Stimulated activated effector memory CD8-positive, alpha-beta T cell treated with anti-CD3 and anti-CD28 coated beads, Interleukin-12 subunit alpha, Interleukin-12 subunit beta, amount 100 ng/mL, for 72 hours (primary cell): Measurements from ENCODE around the gene CNPY4.

Experiments
- ATAC-seq: fragments of 150-1000 bp; cut with Tn5 transposase; 2 replicates; pipeline ENCODE4 v1.10.0; 2021
- DNase-seq, 2 donors: peaks; one replicate each; pipeline ENCODE4 v3.0.0; 2021 to 2022; ENCODE audit warnings: low spot score in 2 of 2
- H3K27ac Mint-ChIP-seq: one replicate; pipeline ENCODE4 v1.8.0; 2022; ENCODE audit warnings: mild to moderate bottlenecking, mixed read lengths
- H3K36me3 Mint-ChIP-seq: one replicate; pipeline ENCODE4 v1.8.0; 2022; ENCODE audit warnings: mild to moderate bottlenecking, mixed read lengths
- H3K4me1 Mint-ChIP-seq: one replicate; pipeline ENCODE4 v1.8.0; 2022; ENCODE audit warnings: mixed read lengths
- H3K4me3 Mint-ChIP-seq: one replicate; pipeline ENCODE4 v1.8.0; 2022; ENCODE audit warnings: mild to moderate bottlenecking, mixed read lengths
- H3K9me3 Mint-ChIP-seq: one replicate; pipeline ENCODE4 v1.8.0; 2022; ENCODE audit warnings: mixed read lengths

CNPY4 gene

GRCh38 chr7:100101016-100101862 lies 18.2 kb upstream of the CNPY4 start, which contains the start of the genes AP4M1 and MCM7:
Gene AP4M1, plus strand, starts transcription at chr7:100101643. Its CDS starts 72 bp downstream, at chr7:100101715.
Gene MCM7, minus strand, starts transcription at chr7:100101397. Its CDS starts 103 bp downstream, at chr7:100101294.
- Mint-ChIP-seq H3K4me3 (peak within 1 kb of the TSS; percentile 90), H3K36me3 (peaks cover 77% of the 10 kb centered on the region), H3K4me1 (peaks cover 46% of the 10 kb centered on the region), H3K9me3 (no peaks in the 10 kb centered on the region), H3K27ac (peak within 1 kb of the TSS; percentile 98)
- DNase-seq, result peak; percentile 92 to 99
- peak; percentile 93 for ATAC-seq

- Mint-ChIP-seq H3K4me1 (peaks cover 35% of the 10 kb centered on the region), H3K4me3 (peak overlapping the region; percentile 90), H3K27ac (peak overlapping the region; percentile 98), H3K9me3 (no peaks in the 10 kb centered on the region), H3K36me3 (peaks cover 74% of the 10 kb centered on the region)
- no peak for DNase-seq
- no peak for ATAC-seq
Measured at GRCh38 chr7:100102950-100103840, 16.2 kb upstream of the CNPY4 start.

- H3K36me3 Mint-ChIP-seq, result peaks cover 74% of the 10 kb centered on the region
- no peaks in the 10 kb centered on the region for H3K9me3 Mint-ChIP-seq
- no peak for ATAC-seq
- DNase-seq, result no peak
- no peak overlapping the region for H3K27ac Mint-ChIP-seq
- peaks cover 15% of the 10 kb centered on the region for H3K4me1 Mint-ChIP-seq
- H3K4me3 Mint-ChIP-seq, result no peak overlapping the region
Measured at GRCh38 chr7:100105534-100105933, 13.9 kb upstream of the CNPY4 start.

DNA sequence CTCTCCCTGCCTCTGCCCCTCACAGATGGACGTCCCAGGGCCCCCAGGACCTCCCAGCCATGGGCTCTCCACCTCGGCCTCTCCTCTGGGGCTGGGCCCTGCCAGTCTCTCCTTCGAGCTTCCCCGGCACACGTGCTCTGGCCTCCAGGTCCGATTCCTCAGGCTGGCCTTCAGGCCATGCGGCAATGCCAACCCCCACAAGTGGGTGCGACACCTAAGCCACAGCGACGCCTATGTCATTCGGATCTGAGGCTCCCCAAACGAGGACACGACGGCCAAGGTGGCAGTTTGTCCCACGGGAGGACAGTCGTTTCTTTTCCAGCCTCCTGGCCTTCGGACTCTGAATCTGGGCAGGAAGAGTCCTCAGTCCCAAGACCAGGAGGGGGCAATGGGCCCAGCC lies 12.8 kb upstream of the CNPY4 start:
- ATAC-seq (no peak), DNase-seq (no peak)
- peak overlapping the region; percentile 14 for H3K27ac Mint-ChIP-seq
- H3K4me1 Mint-ChIP-seq, result peaks cover 15% of the 10 kb centered on the region
- H3K36me3 Mint-ChIP-seq, result peaks cover 74% of the 10 kb centered on the region
- no peaks in the 10 kb centered on the region for H3K9me3 Mint-ChIP-seq
- no peak overlapping the region for H3K4me3 Mint-ChIP-seq

GRCh38 chr7:100107125-100107737 lies 12.2 kb upstream of the CNPY4 start:
- Mint-ChIP-seq H3K9me3 (no peaks in the 10 kb centered on the region), H3K27ac (peak overlapping the region; percentile 14), H3K36me3 (peaks cover 77% of the 10 kb centered on the region), H3K4me3 (no peak overlapping the region), H3K4me1 (peaks cover 14% of the 10 kb centered on the region)
- DNase-seq, result no peak
- ATAC-seq, result peak; percentile 12

GRCh38 chr7:100107890-100108289 lies 11.5 kb upstream of the CNPY4 start:
- Mint-ChIP-seq H3K27ac (no peak overlapping the region), H3K9me3 (no peaks in the 10 kb centered on the region), H3K4me1 (peaks cover 8% of the 10 kb centered on the region), H3K4me3 (no peak overlapping the region), H3K36me3 (peaks cover 77% of the 10 kb centered on the region)
- ATAC-seq, result no peak
- DNase-seq, result no peak

DNA sequence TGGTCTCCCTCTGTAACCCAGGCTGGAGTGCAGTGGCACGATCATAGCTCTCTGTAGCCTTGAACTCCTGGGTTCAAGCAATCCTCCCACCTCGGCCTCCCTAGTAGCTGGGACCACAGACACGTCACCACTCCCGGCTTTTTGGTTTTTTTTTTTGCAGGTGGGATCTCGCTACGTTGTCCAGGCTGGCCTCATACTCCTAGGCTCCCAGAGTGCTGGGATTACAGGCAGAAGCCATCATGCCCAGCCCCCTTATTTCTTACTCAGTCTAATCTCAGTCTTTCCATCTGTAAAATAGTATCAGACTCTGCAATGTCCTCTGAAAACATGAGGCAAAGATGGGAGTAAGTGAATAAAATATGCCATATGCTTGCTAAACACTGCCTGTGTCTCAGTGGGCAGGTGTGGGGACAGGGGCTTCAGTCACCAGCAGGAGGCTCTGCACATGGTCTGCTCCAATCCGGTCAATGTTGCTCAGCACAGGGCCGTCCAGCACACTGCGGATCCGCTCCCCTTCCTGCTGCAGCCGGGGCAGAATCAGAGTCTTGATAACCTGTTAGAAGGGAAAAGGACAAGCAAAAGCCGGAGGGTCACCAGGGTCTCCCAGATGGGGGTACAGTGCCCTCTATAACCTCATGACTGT lies 9.8 kb upstream of the CNPY4 start:
- peaks cover 79% of the 10 kb centered on the region for H3K36me3 Mint-ChIP-seq
- no peak overlapping the region for H3K27ac Mint-ChIP-seq
- ATAC-seq, result no peak

GRCh38 chr7:100111156-100111555 lies 8.3 kb upstream of the CNPY4 start:
- no peaks in the 10 kb centered on the region for H3K9me3 Mint-ChIP-seq
- no peaks in the 10 kb centered on the region for H3K4me1 Mint-ChIP-seq
- no peak overlapping the region for H3K27ac Mint-ChIP-seq
- no peak overlapping the region for H3K4me3 Mint-ChIP-seq
- no peak for DNase-seq
- no peak for ATAC-seq
- H3K36me3 Mint-ChIP-seq, result peaks cover 76% of the 10 kb centered on the region

More for the DNA sequence above, 9.8 kb upstream of the CNPY4 start:
- Mint-ChIP-seq H3K4me1 (no peaks in the 10 kb centered on the region), H3K4me3 (no peak overlapping the region), H3K9me3 (no peaks in the 10 kb centered on the region)
- no peak for DNase-seq

DNA sequence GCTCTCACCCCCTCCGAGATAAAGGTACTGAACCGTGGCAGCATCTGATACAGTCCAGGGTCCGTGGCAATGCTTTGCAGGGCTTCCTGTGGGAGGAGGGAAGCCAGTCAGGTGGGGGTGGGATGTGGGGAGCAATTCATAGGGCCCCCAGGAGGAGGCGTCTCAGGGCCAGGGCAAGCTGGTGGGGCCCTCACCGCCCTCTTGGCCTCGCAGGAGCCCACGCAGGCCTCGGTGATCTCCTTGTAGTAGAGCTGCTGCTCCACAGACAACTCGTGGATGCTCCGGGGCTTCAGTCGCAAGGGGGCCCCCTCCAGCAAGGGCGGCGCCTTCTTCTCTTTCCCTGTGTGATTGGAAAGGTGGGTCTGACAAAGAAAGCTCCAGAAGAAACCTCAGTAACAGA lies 7.5 kb upstream of the CNPY4 start:
- H3K27ac Mint-ChIP-seq, result no peak overlapping the region
- peaks cover 6% of the 10 kb centered on the region for H3K4me1 Mint-ChIP-seq
- H3K9me3 Mint-ChIP-seq, result no peaks in the 10 kb centered on the region
- DNase-seq (no peak), ATAC-seq (no peak)
- H3K4me3 Mint-ChIP-seq, result no peak overlapping the region
- H3K36me3 Mint-ChIP-seq, result peaks cover 72% of the 10 kb centered on the region

GRCh38 chr7:100115026-100115425 lies 4.4 kb upstream of the CNPY4 start:
- no peak overlapping the region for H3K4me3 Mint-ChIP-seq

GRCh38 chr7:100118388-100119071 lies 904 bp upstream of the CNPY4 start:
- peak overlapping the region; percentile 100 for H3K27ac Mint-ChIP-seq
- no peaks in the 10 kb centered on the region for H3K9me3 Mint-ChIP-seq
- H3K4me3 Mint-ChIP-seq, result peak overlapping the region; percentile 97
- peaks cover 27% of the 10 kb centered on the region for H3K4me1 Mint-ChIP-seq
- ATAC-seq (no peak), DNase-seq (no peak)
- H3K36me3 Mint-ChIP-seq, result peaks cover 36% of the 10 kb centered on the region

More at GRCh38 chr7:100115026-100115425, 4.4 kb upstream of the CNPY4 start:
- Mint-ChIP-seq H3K36me3 (peaks cover 56% of the 10 kb centered on the region), H3K27ac (no peak overlapping the region), H3K9me3 (no peaks in the 10 kb centered on the region), H3K4me1 (peaks cover 19% of the 10 kb centered on the region)
- ATAC-seq (no peak), DNase-seq (no peak)

- peak in 1 of 2 donors; percentile 49 for DNase-seq
- H3K4me1 Mint-ChIP-seq, result peaks cover 36% of the 10 kb centered on the region
Measured at GRCh38 chr7:100119970-100120732, 717 bp downstream of the CNPY4 start.

GRCh38 chr7:100120733-100121036 lies 1.3 kb downstream of the CNPY4 start:
- no peak for DNase-seq
- no peaks in the 10 kb centered on the region for H3K9me3 Mint-ChIP-seq
- peak overlapping the region; percentile 100 for H3K27ac Mint-ChIP-seq
- no peak for ATAC-seq
- H3K4me1 Mint-ChIP-seq, result peaks cover 36% of the 10 kb centered on the region
- peak overlapping the region; percentile 97 for H3K4me3 Mint-ChIP-seq
- peaks cover 30% of the 10 kb centered on the region for H3K36me3 Mint-ChIP-seq

More at GRCh38 chr7:100119970-100120732, 717 bp downstream of the CNPY4 start:
- ATAC-seq, result peak; percentile 77
- Mint-ChIP-seq H3K9me3 (no peaks in the 10 kb centered on the region), H3K4me3 (peak overlapping the region; percentile 97), H3K27ac (peak overlapping the region; percentile 100), H3K36me3 (peaks cover 29% of the 10 kb centered on the region)

DNA sequence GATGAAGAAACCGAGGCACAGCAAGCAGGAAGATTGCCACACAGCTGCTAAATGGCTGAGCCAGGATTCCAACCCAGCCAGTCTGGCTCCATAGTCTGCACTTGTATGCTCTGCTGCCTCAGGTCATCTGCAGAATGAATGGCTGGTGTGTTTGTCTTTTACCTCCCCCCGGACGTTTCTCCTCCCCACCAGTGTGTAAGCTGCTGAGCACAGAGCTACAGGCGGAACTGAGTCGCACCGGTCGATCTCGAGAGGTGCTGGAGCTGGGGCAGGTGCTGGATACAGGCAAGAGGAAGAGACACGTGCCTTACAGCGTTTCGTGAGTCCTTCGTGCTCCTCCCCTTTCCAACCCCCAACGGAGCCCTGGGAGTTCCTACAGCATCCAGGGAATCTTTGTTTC lies 2.6 kb downstream of the CNPY4 start:
- Mint-ChIP-seq H3K4me1 (peaks cover 29% of the 10 kb centered on the region), H3K27ac (no peak overlapping the region), H3K9me3 (no peaks in the 10 kb centered on the region), H3K4me3 (no peak overlapping the region), H3K36me3 (peaks cover 43% of the 10 kb centered on the region)
- DNase-seq, result no peak
- no peak for ATAC-seq
